GM12878 (cell line): Measurements from ENCODE around the gene EEFSEC.

Experiments used
- LARP7 ChIP-seq: fragments of 450-650 bp; IDR thresholded peaks from 2 replicates; pipeline ENCODE4 v1.6.1; 2017; ENCODE audit warnings: mild to moderate bottlenecking
- POLR2A ChIP-seq: IDR thresholded peaks from 2 replicates; pipeline ENCODE4 v1.6.1; 2011; ENCODE audit warnings: low read depth, mild to moderate bottlenecking, low read length

- no peak for TF ChIP-seq LARP7
- no peak for TF ChIP-seq POLR2A
Observed at GRCh38 chr3:128429275-128429674, 276.0 kb downstream of the EEFSEC start.
